Ovary (tissue), 9 donors: Measurements from ENCODE around the gene PXMP4. TPM values are rescaled to one million over a fixed set of nuclear protein-coding genes. Genes with fewer than 3 reads are reported as not detected.

Source experiments
- DNase-seq, 5 donors: peaks; one replicate each; pipeline ENCODE4 v3.0.0-alpha.2; 2019 to 2020
- H3K27ac ChIP-seq, 2 donors: fragments of 200-600 bp; one replicate each; pipeline versions ENCODE4 v1.5.1 to v1.8.0; 2019 to 2022
- H3K27me3 ChIP-seq: fragments of 200-600 bp; one replicate; pipeline ENCODE4 v1.8.0; 2022
- H3K36me3 ChIP-seq: fragments of 200-600 bp; sonication (generic); one replicate; pipeline ENCODE4 v1.5.1; 2019
- H3K4me1 ChIP-seq: one replicate; pipeline ENCODE4 v1.8.1; 2013; ENCODE audit warnings: mild to moderate bottlenecking, moderate library complexity; ENCODE audit not compliant: insufficient read depth
- H3K4me3 ChIP-seq: fragments of 200-600 bp; sonication (generic); one replicate; pipeline ENCODE4 v1.5.1; 2017
- H3K9me3 ChIP-seq, 2 donors: fragments of 200-600 bp in 1 of 2; sonication (generic) in 1 of 2; one replicate each; pipeline versions ENCODE4 v1.5.1 to v1.8.1; 2013 to 2019; ENCODE audit warnings: mild to moderate bottlenecking in 1 of 2, moderate library complexity in 1 of 2
- EP300 ChIP-seq: sonication (generic); formaldehyde crosslinking; IDR thresholded peaks from one replicate; pipeline ENCODE4 v1.6.1; 2017; ENCODE audit warnings: antibody characterized with exemption
- POLR2A ChIP-seq: fragments of 450-650 bp; IDR thresholded peaks from one replicate; pipeline ENCODE4 v1.6.1; 2017; ENCODE audit warnings: antibody characterized with exemption, mild to moderate bottlenecking, moderate library complexity
- WGBS, 3 donors: extraction: QIAGEN DNeasy Blood & Tissue Kit in 1 of 3; methylation state at CpG; one replicate each; pipeline versions ENCODE4 v1.1.5 to v1.1.7; 2013 to 2017; 5-methylcytosine and 5-hydroxymethylcytosine counted together
- intact Hi-C, 4 donors: fragments of 100-400 bp; cut with DNase I; formaldehyde crosslinking; loops; one replicate each; pipeline versions ENCODE4 v1.11.0 to v1.15.1; 2022 to 2023
- polyA plus RNA-seq, 2 donors: library from polyadenylated mRNA; stranded (reverse); fragments of 200-250 nt in 1 of 2; fragments of 350-450 nt in 1 of 2; fragmentation: Illumina TruSeq in 1 of 2; extraction: RNeasy Lipid Tissue Mini Kit (QIAGEN cat#74804) in 1 of 2; gene quantifications; one replicate each; pipeline ENCODE4 v1.2.3, GENCODE V29; 2013 to 2014
- total RNA-seq, 7 donors: library from RNA; depleted of rRNA in 2 of 7; stranded (reverse); fragments of >200 nt in 2 of 7; fragmentation: NEBNext Ultra II Directional in 3 of 7; extraction: Animal tissue kit (Norgen Biotek cat#: 25700) in 3 of 7; gene quantifications; one replicate each; pipeline versions ENCODE4 v1.1.0 to v1.2.4, GENCODE V29; 2016 to 2023
- TF ChIP-seq, protein P1 (sequence below), 3 donors: fragments of 450-650 bp in 2 of 3; fragments of 200-600 bp in 1 of 3; IDR thresholded peaks; one replicate each; pipeline versions ENCODE4 v1.5.1 to v1.8.0; 2016 to 2022; ENCODE audit warnings: antibody characterized with exemption in 3 of 3, mild to moderate bottlenecking in 1 of 3
- donor health status: DM: no; HTN: no; CAD: no; lungs with moderate emphysema.
- donor health status: DM: no; HTN: no; CAD: no.
- donor health status: Bipolar disorder and iron deficiency.
- donor health status: DM: yes; HTN: yes; CAD: no.
- donor health status: DM: no; HTN: no; CAD: no.
- donor health status: DM: yes; HTN: yes; CAD: no.

Gene PXMP4
- total and polyA plus RNA-seq, 9 donors, result 3.4 to 15.1 (median 10.3) TPM

DNA sequence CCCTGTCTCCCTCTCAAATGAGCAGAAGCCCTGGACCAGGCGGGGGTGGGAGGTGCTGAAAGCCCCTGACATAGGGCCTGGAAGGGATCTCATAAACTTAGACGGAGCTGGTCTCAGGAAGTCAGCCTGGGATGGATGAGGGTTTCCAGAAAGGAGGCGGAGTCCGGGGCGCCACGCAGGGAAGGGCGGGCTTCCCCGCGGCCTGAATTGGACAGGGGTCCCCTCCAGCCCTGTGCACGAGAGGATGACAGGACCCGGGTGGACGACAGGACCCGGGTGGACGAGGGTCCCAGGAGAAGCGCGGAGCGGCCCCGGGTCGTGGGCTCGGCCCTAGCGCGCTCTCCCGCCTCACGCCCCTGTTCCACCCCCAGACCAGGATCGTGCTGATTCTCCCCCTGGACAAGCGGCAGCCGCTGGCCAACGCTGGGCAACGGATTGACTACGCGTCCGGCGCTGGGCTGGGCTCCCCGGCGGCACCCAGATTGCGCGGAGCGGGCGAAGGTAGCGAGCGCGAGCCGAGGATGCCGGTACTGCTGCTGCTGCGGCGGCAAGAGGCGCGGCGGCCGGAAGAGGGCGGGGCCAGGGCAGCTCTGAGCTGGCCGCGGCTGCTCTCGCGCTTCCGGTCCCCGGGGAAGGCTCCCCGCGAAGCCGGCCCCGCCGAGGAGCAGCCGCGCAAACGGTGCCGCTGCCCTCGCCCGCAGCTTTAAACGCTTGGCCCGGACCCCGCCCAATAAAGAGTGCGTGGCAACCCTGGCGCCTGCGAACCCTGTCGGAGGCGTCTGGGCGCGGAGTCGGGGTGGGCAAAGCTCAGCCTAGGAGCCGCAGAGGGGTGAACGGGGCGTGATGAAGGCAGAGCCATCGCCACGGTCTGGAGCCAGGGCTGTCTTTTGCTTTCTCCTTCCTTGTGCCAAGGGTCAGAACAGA lies 56.7 kb downstream of the PXMP4 start:
- H3K9me3 ChIP-seq, result no peaks in the 10 kb centered on the region
- H3K4me3 ChIP-seq, result peak overlapping the region; percentile 64
- TF ChIP-seq, protein P1, sequence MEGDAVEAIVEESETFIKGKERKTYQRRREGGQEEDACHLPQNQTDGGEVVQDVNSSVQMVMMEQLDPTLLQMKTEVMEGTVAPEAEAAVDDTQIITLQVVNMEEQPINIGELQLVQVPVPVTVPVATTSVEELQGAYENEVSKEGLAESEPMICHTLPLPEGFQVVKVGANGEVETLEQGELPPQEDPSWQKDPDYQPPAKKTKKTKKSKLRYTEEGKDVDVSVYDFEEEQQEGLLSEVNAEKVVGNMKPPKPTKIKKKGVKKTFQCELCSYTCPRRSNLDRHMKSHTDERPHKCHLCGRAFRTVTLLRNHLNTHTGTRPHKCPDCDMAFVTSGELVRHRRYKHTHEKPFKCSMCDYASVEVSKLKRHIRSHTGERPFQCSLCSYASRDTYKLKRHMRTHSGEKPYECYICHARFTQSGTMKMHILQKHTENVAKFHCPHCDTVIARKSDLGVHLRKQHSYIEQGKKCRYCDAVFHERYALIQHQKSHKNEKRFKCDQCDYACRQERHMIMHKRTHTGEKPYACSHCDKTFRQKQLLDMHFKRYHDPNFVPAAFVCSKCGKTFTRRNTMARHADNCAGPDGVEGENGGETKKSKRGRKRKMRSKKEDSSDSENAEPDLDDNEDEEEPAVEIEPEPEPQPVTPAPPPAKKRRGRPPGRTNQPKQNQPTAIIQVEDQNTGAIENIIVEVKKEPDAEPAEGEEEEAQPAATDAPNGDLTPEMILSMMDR (IDR thresholded peaks at IDR 0.05), result peak in 2 of 3 donors; percentile 17 to 33
- no peak for TF ChIP-seq EP300
- no peak for TF ChIP-seq POLR2A
- H3K27ac ChIP-seq, result peak overlapping the region; percentile 70 to 88
- no peaks in the 10 kb centered on the region for H3K36me3 ChIP-seq
- no peaks in the 10 kb centered on the region for H3K27me3 ChIP-seq
- DNase-seq, result peak; percentile 77 to 88 (median 83)
- intact Hi-C loops, result loop anchor here in 1 of 4 donors (10.0 kb wide), 1 partner anchor 71 kb away; the partner anchor contains the start of gene ZNF341
- peaks cover 9% of the 10 kb centered on the region for H3K4me1 ChIP-seq
- 1% methylated on average over 76 to 84 of the region's 84 CpGs for whole genome bisulfite sequencing, 3 donors

DNA sequence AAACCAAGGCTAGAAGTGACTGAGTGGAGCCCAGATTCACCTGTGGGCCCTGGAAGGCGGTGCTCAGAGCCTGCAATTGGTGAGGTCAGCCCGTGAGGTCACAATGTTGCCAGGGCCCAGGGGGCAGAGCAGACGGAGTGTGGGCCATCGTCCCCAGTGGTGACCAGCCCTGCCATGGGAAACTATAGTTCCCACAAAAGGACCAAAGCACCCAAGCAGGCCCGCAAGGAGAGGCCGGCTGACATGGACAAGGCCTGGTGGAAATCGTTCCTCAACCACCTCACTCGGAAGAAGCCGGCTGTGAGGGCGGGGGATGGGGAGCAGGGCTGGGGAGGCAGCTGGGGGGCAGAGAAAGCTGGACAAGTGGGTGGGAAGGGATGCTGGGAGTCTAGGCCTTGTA lies 57.9 kb downstream of the PXMP4 start, which contains the start of gene C20orf144:
TSS of gene C20orf144 (plus strand) at position 156 of the 400 bp plus-strand sequence. CDS start at position 175, 19 bp downstream.
- no peaks in the 10 kb centered on the region for H3K27me3 ChIP-seq
- peak within 1 kb of the TSS; percentile 64 for H3K4me3 ChIP-seq
- intact Hi-C loops, result loop anchor here in 1 of 4 donors (10.0 kb wide), 1 partner anchor 73 kb away; the partner anchor contains the start of gene ZNF341
- peak; percentile 11 to 51 (median 40) for DNase-seq
- no peaks in the 10 kb centered on the region for H3K9me3 ChIP-seq
- H3K27ac ChIP-seq, result peak within 1 kb of the TSS in 1 of 2 donors; percentile 88
- 90 to 93% (median 91%) methylated on average over 10 of the region's 10 CpGs for WGBS, 3 donors
- peaks cover 9% of the 10 kb centered on the region for H3K4me1 ChIP-seq
- no peaks in the 10 kb centered on the region for H3K36me3 ChIP-seq
- TF ChIP-seq, protein P1 (IDR thresholded peaks at IDR 0.05), result no peak
- TF ChIP-seq EP300, result no peak

DNA sequence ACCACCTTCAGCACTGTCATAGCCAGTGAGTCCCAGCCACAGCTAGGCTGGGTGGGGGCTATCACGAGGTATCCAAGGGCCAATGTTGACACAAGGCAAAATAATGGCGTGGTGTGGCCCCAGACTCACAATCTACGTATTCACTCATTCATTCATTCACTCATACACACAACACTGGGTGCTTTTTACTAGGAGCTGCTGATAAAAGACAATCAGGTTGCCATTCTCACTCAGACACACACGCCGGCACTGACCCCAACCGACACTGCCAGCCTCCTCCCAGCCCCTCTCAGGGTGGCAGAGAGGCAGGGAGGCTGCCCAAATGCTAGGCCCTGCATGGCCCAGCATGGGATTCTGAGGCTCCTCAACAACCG lies 59.4 kb downstream of the PXMP4 start:
- no peak for TF ChIP-seq EP300
- TF ChIP-seq, protein P1 (IDR thresholded peaks at IDR 0.05), result no peak
- TF ChIP-seq POLR2A, result no peak
- intact Hi-C loops, result loop anchor here in 1 of 4 donors (10.0 kb wide), 1 partner anchor 74 kb away; the partner anchor contains the start of gene ZNF341
- no peaks in the 10 kb centered on the region for H3K27me3 ChIP-seq
- H3K9me3 ChIP-seq, result no peaks in the 10 kb centered on the region
- no peak overlapping the region for H3K4me3 ChIP-seq
- H3K27ac ChIP-seq, result no peak overlapping the region
- peak in 1 of 5 donors; percentile 34 for DNase-seq
- WGBS, 3 donors, result 87 to 94% (median 91%) methylated on average over 7 of the region's 7 CpGs
- no peaks in the 10 kb centered on the region for H3K36me3 ChIP-seq
- H3K4me1 ChIP-seq, result peaks cover 5% of the 10 kb centered on the region

DNA sequence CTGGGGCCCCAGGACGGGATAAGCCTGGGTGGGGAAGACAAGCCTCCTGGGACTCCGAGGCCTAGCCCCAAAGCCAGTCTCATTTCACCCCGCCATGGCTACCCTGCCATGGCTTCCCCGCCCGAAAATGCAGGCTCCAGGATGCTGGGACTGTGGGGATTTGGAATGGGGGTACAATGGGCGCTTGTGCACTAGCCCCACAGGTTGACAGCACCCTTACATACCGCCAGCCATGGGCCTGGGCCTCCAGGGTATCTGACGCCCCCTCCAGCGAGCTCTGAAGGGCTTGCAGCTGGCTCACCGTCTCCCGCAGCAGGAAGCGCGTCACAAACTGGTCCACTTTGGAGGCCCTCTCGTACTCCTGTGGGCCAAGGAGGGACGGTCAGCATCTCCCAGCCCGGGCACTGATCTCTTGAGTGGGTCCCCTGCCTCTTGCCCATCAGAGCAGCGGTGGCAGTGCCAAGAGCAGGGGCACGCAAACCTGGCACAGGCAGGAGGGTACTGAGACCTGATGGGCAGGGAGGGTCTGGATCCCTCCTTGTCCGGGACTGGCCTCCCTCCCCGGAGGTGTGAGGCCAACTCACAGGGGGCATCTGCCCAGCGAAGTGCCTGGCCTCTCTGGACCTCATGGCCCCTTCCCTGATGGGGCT lies 60.0 kb downstream of the PXMP4 start:
- no peaks in the 10 kb centered on the region for H3K36me3 ChIP-seq
- H3K27ac ChIP-seq, result no peak overlapping the region
- intact Hi-C loops, result loop anchor here in 1 of 4 donors (10.0 kb wide), 1 partner anchor 75 kb away; the partner anchor contains the start of gene ZNF341
- H3K4me1 ChIP-seq, result peaks cover 5% of the 10 kb centered on the region
- WGBS, 3 donors, result 90 to 91% (median 91%) methylated on average over 17 to 21 of the region's 21 CpGs
- DNase-seq, result peak in 4 of 5 donors; percentile 26 to 42 (median 34)
- H3K4me3 ChIP-seq, result no peak overlapping the region
- no peaks in the 10 kb centered on the region for H3K27me3 ChIP-seq
- TF ChIP-seq EP300 (no peak), POLR2A (no peak)
- TF ChIP-seq, protein P1 (IDR thresholded peaks at IDR 0.05), result no peak
- H3K9me3 ChIP-seq, result no peaks in the 10 kb centered on the region
